Activated B cell treated with CpG ODN at 0.5 μM for 24 hours (primary cell): ENCODE measurements around the gene SLC12A4. TPM values are rescaled to one million over a fixed set of nuclear protein-coding genes. Genes with fewer than 3 reads are reported as not detected.

Source experiments
- ATAC-seq: fragments of 200-7000 bp; cut with Tn5 transposase; one replicate; pipeline ENCODE4 v1.10.0; 2021; ENCODE audit warnings: low read depth, mild to moderate bottlenecking, moderate library complexity
- CTCF ChIA-PET: fragments of 350-600 bp; sonication (Branson Sonifier 250); formaldehyde crosslinking; loops from one replicate; lab custom pipeline; 2021; ENCODE audit warnings: antibody characterized with exemption; lab: Charles Lee
- POLR2A ChIA-PET: fragments of 350-600 bp; sonication (Branson Sonifier 250); formaldehyde crosslinking; loops from one replicate; lab custom pipeline; 2021; ENCODE audit warnings: antibody characterized with exemption; lab: Charles Lee
- DNase-seq: peaks from one replicate; pipeline ENCODE4 v3.0.0; 2022
- H3K27ac Mint-ChIP-seq: one replicate; pipeline ENCODE4 v1.8.0; 2020; ENCODE audit warnings: mixed read lengths
- H3K27me3 Mint-ChIP-seq: one replicate; pipeline ENCODE4 v1.8.0; 2021; ENCODE audit warnings: mixed read lengths
- H3K36me3 Mint-ChIP-seq: one replicate; pipeline ENCODE4 v1.8.0; 2021; ENCODE audit warnings: low read depth, mixed read lengths
- H3K4me1 Mint-ChIP-seq: one replicate; pipeline ENCODE4 v1.8.0; 2021; ENCODE audit warnings: mixed read lengths
- H3K4me3 Mint-ChIP-seq: one replicate; pipeline ENCODE4 v1.8.0; 2020; ENCODE audit warnings: mild to moderate bottlenecking, mixed read lengths
- H3K9me3 Mint-ChIP-seq: one replicate; pipeline ENCODE4 v1.8.0; 2020; ENCODE audit warnings: mixed read lengths
- intact Hi-C: fragments of 100-400 bp; cut with micrococcal nuclease; formaldehyde crosslinking; loops from one replicate; pipeline ENCODE4 v1.15.1; 2024
- total RNA-seq: library from RNA; stranded (reverse); gene quantifications from 2 replicates; pipeline ENCODE4 v1.2.3, GENCODE V29; 2022
- TF ChIP-seq, protein P1 (sequence below): fragments of 200-600 bp; IDR thresholded peaks from one replicate; pipeline ENCODE4 v1.8.0; 2022; ENCODE audit warnings: antibody characterized with exemption, mild to moderate bottlenecking

The SLC12A4 gene
- total RNA-seq, 1 donor from 2014 or later, result 37.9 TPM

DNA sequence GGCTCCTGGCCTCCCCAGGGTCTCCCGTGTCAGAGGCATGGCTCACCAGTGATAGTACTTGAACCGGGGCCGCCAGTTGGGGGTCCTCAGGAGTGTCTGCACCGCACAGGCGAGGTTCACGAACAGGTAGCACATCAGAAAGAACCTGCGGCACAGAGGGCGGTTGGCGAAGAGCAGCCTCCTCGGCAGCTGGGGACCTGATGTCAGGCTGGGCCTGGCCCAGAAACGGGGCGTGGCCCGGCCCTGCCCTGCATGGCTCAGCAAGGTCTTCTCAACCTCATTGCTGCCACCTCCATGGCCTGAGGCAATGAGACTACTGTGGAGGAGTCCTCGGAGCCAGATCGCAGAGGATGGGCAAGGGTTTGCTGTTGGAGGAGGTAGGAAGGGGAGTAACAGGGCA is 20.4 kb downstream of the SLC12A4 start:
- ATAC-seq (no peak), DNase-seq (no peak)
- intact Hi-C loops, result no loop called here
- CTCF ChIA-PET, result no interaction called here
- Mint-ChIP-seq H3K4me1 (no peaks in the 10 kb centered on the region), H3K9me3 (no peaks in the 10 kb centered on the region), H3K27ac (no peak overlapping the region), H3K27me3 (no peaks in the 10 kb centered on the region), H3K4me3 (no peak overlapping the region), H3K36me3 (peaks cover 25% of the 10 kb centered on the region)
- POLR2A ChIA-PET, result interaction anchor here (0.6 kb wide), 2 partner anchors 14 to 92 kb away, joined by 3 to 6 read pairs; no protein-coding TSS in a partner anchor
- TF ChIP-seq, protein P1, sequence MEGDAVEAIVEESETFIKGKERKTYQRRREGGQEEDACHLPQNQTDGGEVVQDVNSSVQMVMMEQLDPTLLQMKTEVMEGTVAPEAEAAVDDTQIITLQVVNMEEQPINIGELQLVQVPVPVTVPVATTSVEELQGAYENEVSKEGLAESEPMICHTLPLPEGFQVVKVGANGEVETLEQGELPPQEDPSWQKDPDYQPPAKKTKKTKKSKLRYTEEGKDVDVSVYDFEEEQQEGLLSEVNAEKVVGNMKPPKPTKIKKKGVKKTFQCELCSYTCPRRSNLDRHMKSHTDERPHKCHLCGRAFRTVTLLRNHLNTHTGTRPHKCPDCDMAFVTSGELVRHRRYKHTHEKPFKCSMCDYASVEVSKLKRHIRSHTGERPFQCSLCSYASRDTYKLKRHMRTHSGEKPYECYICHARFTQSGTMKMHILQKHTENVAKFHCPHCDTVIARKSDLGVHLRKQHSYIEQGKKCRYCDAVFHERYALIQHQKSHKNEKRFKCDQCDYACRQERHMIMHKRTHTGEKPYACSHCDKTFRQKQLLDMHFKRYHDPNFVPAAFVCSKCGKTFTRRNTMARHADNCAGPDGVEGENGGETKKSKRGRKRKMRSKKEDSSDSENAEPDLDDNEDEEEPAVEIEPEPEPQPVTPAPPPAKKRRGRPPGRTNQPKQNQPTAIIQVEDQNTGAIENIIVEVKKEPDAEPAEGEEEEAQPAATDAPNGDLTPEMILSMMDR, result no peak

DNA sequence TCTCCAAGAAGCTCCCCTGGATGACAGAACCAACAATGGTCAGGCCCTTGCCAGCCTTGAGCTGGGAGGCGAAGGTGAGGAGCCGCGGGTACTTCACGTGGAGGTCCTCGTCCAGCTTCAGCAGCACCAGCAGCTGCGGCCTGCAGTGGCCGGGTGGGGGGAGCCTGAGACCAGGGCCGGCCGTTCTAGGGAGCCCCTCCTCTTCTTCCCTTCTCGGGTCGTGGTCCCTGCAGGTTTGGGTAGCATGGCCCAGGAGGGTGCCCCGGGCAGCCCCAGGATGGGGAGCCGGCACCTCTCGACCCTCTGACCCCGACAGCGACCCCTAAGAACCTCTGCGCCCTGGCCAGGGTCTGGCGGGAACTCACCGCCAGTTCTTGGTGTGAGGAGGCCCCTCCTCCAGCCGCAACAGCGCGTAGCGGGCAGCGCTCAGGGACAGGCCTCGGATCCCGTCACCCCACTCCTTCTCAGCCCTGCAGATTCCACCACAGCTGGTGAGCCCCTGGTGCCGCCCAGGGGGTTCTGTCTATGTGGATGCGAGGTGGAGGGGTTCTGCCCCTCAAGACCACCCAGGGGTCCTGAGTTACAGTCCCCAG is 21.4 kb downstream of the SLC12A4 start:
- Mint-ChIP-seq H3K9me3 (no peaks in the 10 kb centered on the region), H3K4me1 (peaks cover 2% of the 10 kb centered on the region), H3K36me3 (peaks cover 24% of the 10 kb centered on the region), H3K27me3 (no peaks in the 10 kb centered on the region), H3K4me3 (no peak overlapping the region), H3K27ac (no peak overlapping the region)
- intact Hi-C loops, result no loop called here
- ATAC-seq, result no peak
- TF ChIP-seq, protein P1, result no peak
- ChIA-PET POLR2A (interaction anchor here (0.5 to 0.6 kb wide), 2 partner anchors 13 to 81 kb away, joined by 3 read pairs; no protein-coding TSS in a partner anchor), CTCF (no interaction called here)
- no peak for DNase-seq

DNA sequence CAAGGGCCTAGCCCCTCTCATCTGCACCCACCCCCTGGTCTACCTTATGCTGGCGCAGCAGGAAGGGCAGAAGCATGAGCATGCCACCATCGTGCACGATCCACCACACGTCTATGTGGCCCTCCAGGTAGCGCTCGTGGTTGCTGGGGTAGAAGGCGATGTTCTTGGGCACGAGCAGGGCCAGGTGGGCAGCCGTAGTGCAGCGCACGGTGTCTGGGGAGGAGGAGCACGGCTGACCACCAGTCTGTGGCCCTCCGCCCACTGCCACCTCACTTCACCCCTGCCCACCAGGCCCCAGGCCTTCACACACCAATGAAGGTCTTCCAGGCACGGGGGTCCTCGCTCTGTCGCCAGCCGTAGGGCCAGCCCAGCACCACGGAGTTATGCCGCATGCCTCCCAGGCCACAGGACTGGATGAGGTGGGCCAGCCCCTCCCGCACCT is 22.3 kb downstream of the SLC12A4 start:
- DNase-seq (no peak), ATAC-seq (no peak)
- TF ChIP-seq, protein P1, result no peak
- intact Hi-C loops, result no loop called here
- no peak overlapping the region for H3K27ac Mint-ChIP-seq
- H3K9me3 Mint-ChIP-seq, result no peaks in the 10 kb centered on the region
- no peaks in the 10 kb centered on the region for H3K27me3 Mint-ChIP-seq
- CTCF ChIA-PET, result no interaction called here
- peaks cover 8% of the 10 kb centered on the region for H3K4me1 Mint-ChIP-seq
- no peak overlapping the region for H3K4me3 Mint-ChIP-seq
- H3K36me3 Mint-ChIP-seq, result peaks cover 20% of the 10 kb centered on the region
- POLR2A ChIA-PET, result no interaction called here

DNA sequence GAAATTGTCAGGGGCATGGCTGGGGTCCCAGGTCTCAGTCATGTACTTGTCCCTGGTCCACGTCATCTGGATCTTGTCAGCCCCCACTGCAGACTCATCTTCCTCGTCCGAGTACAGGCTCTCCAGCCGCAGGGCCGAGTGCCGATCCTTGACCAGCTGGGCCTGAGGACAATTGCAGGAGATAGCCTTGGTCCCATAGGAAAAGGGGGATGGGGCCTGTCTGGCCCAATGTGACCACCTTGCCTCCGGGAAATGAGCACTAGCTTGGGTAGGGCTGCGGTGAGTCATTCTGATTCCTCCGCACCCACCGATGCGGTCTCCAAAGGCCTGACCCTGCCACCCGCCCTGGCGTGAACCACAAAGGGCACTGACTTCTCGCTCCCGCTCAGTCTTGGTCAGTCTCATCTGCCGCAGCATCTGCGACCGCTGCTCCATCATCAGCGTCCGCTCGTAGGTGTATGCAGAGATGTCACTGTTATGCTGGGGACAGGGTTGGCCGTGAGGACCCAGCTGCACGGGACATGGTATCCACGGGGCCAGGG is 23.0 kb downstream of the SLC12A4 start:
- POLR2A ChIA-PET, result no interaction called here
- Mint-ChIP-seq H3K27ac (no peak overlapping the region), H3K27me3 (no peaks in the 10 kb centered on the region), H3K36me3 (peaks cover 16% of the 10 kb centered on the region), H3K9me3 (no peaks in the 10 kb centered on the region), H3K4me1 (peaks cover 9% of the 10 kb centered on the region), H3K4me3 (no peak overlapping the region)
- CTCF ChIA-PET, result interaction anchor here (1.2 kb wide), 1 partner anchor 62 kb away, joined by 3 read pairs; no protein-coding TSS in a partner anchor
- DNase-seq (no peak), ATAC-seq (no peak)
- TF ChIP-seq, protein P1, result no peak
- intact Hi-C loops, result no loop called here

DNA sequence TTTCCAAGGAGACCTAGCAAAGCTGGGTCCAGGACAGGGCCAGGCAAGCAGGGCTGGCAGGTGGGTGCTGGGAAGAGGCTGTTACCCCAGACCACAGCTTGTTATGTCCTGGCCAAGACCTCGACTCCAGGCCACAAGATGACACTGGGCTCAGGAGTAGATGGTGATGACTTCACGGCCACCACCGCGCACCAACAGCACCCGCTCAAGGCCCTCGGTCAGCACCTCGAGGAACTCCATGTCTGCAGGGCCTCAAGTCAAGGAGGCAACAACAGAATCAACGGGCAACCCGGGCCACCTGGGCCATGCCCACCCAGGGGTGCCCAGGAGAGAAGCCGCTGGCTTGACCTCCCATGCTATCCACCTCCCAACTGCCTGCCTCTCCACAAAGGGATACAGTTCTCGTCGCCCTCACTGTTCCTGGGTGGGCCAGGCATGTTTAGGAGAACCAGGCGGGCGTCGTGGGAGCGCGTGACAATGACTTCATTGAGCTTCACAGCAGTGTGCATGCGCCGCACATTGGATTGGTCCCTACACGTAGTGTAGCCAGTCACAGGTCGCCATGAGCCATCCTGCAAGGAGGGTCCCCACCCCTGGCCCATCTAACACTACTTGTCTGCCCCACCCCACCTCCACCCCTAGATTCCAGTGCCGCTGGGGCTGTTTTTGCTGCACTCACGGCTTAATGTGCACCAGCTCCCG is 23.6 kb downstream of the SLC12A4 start:
- Mint-ChIP-seq H3K27ac (no peak overlapping the region), H3K27me3 (no peaks in the 10 kb centered on the region), H3K36me3 (peaks cover 16% of the 10 kb centered on the region), H3K9me3 (no peaks in the 10 kb centered on the region), H3K4me3 (no peak overlapping the region), H3K4me1 (peaks cover 15% of the 10 kb centered on the region)
- ChIA-PET CTCF (interaction anchor here (1.2 kb wide), 2 partner anchors 61 to 96 kb away, joined by 3 read pairs; no protein-coding TSS in a partner anchor), POLR2A (interaction anchor here (1.0 to 1.1 kb wide), 2 partner anchors 9 to 16 kb away, joined by 3 read pairs; no protein-coding TSS in a partner anchor)
- TF ChIP-seq, protein P1, result no peak
- DNase-seq (no peak), ATAC-seq (no peak)
- intact Hi-C loops, result no loop called here
